NCI-H510A treated with DMSO at 0.1 percent for 48 hours (cell line): ENCODE data around the gene S100A1.
"Not testable (repeated sequence)": the region's sequence is repeated elsewhere in the genome, so short reads cannot be mapped to it uniquely, and the experiment has no call there.

Experiments used
- DNase-seq: peaks from one replicate; lab custom pipeline; 2025; lab: John Stamatoyannopoulos, UW

S100A1 gene

GRCh38 chr1:153631047-153632022 is 3.1 kb downstream of the S100A1 start:
- DNase-seq, result no peak

GRCh38 chr1:153633161-153633753 is 5.0 kb downstream of the S100A1 start:
- DNase-seq, result no peak

GRCh38 chr1:153633754-153634665 is 5.8 kb downstream of the S100A1 start, which contains the start of gene CHTOP:
Gene CHTOP, plus strand, starts transcription at chr1:153634066. Its CDS starts 2,523 bp downstream, at chr1:153636589.
- peak; percentile 90 for DNase-seq

GRCh38 chr1:153635872-153636271 is 7.6 kb downstream of the S100A1 start:
- DNase-seq, result no peak

- no peak for DNase-seq
Measured at GRCh38 chr1:153636312-153636711, 8.1 kb downstream of the S100A1 start.

- no peak for DNase-seq
Measured at GRCh38 chr1:153638261-153638660, 10.0 kb downstream of the S100A1 start.

GRCh38 chr1:153639280-153639679 is 11.0 kb downstream of the S100A1 start:
- DNase-seq, result no peak

- DNase-seq, result not testable (repeated sequence)
Measured at GRCh38 chr1:153640213-153640612, 12.0 kb downstream of the S100A1 start.

- DNase-seq, result no peak
Measured at GRCh38 chr1:153640861-153641260, 12.6 kb downstream of the S100A1 start.

GRCh38 chr1:153642161-153642560 is 13.9 kb downstream of the S100A1 start:
- DNase-seq, result no peak

- no peak for DNase-seq
Measured at GRCh38 chr1:153643100-153643499, 14.9 kb downstream of the S100A1 start.

- no peak for DNase-seq
Measured at GRCh38 chr1:153643816-153644215, 15.6 kb downstream of the S100A1 start.

- DNase-seq, result no peak
Measured at GRCh38 chr1:153646672-153647345, 18.6 kb downstream of the S100A1 start.

GRCh38 chr1:153647346-153647714 is 19.1 kb downstream of the S100A1 start:
- no peak for DNase-seq

- DNase-seq, result no peak
Measured at GRCh38 chr1:153648000-153648643, 19.9 kb downstream of the S100A1 start.

GRCh38 chr1:153649137-153649862 is 21.1 kb downstream of the S100A1 start:
- peak; percentile 45 for DNase-seq

GRCh38 chr1:153649863-153650235 is 21.6 kb downstream of the S100A1 start:
- no peak for DNase-seq

GRCh38 chr1:153651771-153652170 is 23.5 kb downstream of the S100A1 start:
- DNase-seq, result no peak

- DNase-seq, result no peak
Measured at GRCh38 chr1:153652805-153653500, 24.7 kb downstream of the S100A1 start.

- peak; percentile 85 for DNase-seq
Measured at GRCh38 chr1:153655333-153655732, 27.1 kb downstream of the S100A1 start.
